Sigmoid colon (tissue), 4 donors: ENCODE measurements around the gene CKB.

Source experiments
- CTCF ChIP-seq, 4 experiments: fragments of 450-650 bp in 3 of 4; fragments of 200-600 bp in 1 of 4; IDR thresholded peaks; one replicate each; pipeline ENCODE4 v1.5.1; 2016 to 2019; ENCODE audit warnings: antibody characterized with exemption in 4 of 4, mild to moderate bottlenecking in 3 of 4, moderate library complexity in 2 of 4
- EP300 ChIP-seq, 4 donors: sonication (generic); formaldehyde crosslinking; IDR thresholded peaks; one replicate each; pipeline ENCODE4 v1.6.1; 2017; ENCODE audit warnings: antibody characterized with exemption in 4 of 4
- POLR2A ChIP-seq, 2 donors: fragments of 450-650 bp; IDR thresholded peaks; one replicate each; pipeline ENCODE4 v1.6.1; 2016; ENCODE audit warnings: antibody characterized with exemption in 2 of 2, mild to moderate bottlenecking in 2 of 2, moderate library complexity in 2 of 2
- POLR2AphosphoS5 ChIP-seq, 4 donors: sonication (generic); formaldehyde crosslinking; IDR thresholded peaks; one replicate each; pipeline ENCODE4 v1.6.1; 2017; ENCODE audit warnings: antibody characterized with exemption in 4 of 4

GRCh38 chr14:103499709-103500108 lies 22.9 kb downstream of the CKB start:
- no peak for TF ChIP-seq POLR2A (IDR thresholded peaks at IDR 0.05)
- TF ChIP-seq CTCF (IDR thresholded peaks at IDR 0.05) = no peak
- TF ChIP-seq POLR2AphosphoS5 (IDR thresholded peaks at IDR 0.05) = no peak
- no peak for TF ChIP-seq EP300 (IDR thresholded peaks at IDR 0.05)
